CMK (cell line): Measurements from ENCODE around the gene PEX3.
"Not testable (repeated sequence)": the region's sequence is repeated elsewhere in the genome, so short reads cannot be mapped to it uniquely, and the experiment has no call there.

Source experiments
- DNase-seq: peaks from one replicate; pipeline ENCODE4 v3.0.0-alpha.2; 2010; ENCODE audit warnings: low read depth

The PEX3 gene

DNA sequence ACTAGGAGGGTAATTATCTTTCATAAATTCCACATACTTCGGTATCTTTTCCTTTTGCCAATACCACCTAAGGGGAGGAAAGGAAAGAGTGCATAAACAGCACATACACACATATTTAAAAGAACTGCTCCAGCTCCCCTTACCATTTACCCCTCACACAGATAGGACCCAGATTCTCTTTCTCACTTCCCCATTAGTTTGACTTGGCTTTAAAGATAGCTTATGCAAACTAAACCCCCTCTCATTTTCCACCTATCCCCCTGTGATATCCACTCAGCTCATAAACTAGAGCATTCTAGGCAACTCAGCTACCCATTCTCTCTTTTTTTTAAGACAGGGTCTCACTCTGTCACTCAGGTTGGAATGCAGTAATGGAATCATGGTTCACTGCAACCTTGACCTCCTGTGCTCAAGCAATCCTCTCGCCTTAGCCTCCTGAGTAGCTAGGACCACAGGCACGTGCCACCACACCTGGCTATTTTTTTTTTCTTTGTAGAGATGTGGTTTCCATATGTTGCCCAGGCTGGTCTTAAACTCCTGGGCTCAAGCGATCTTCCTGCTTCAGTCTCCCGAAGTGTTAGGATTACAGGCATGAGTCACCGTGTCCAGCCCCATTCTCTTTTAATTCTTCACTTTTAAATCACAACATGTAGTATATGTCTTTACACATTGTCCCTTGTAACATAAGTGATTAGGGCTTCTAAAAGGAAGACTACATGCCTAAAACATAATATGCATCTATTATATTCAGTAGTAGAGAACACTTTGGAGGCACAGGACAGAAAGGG lies 56.9 kb downstream of the PEX3 start:
- DNase-seq: no peak

DNA sequence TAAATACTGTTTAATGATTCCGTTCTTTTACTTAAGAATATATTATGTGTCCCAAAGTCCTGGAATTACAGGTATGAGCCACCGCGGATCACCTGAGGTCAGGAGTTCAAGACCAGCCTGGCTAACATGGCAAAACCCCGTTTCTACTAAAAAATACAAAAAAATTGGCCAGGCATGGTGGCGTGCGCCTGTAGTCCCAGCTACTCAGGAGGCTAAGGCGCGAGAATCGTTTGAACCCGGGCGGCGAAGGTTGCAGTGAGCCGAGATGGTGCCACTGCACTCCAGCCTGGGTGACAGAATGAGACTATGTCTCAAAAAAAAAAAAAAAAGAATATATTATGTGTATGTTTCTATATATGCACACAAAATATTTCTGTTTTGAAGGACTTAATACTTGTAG lies 59.7 kb downstream of the PEX3 start:
- DNase-seq: not testable (repeated sequence)

DNA sequence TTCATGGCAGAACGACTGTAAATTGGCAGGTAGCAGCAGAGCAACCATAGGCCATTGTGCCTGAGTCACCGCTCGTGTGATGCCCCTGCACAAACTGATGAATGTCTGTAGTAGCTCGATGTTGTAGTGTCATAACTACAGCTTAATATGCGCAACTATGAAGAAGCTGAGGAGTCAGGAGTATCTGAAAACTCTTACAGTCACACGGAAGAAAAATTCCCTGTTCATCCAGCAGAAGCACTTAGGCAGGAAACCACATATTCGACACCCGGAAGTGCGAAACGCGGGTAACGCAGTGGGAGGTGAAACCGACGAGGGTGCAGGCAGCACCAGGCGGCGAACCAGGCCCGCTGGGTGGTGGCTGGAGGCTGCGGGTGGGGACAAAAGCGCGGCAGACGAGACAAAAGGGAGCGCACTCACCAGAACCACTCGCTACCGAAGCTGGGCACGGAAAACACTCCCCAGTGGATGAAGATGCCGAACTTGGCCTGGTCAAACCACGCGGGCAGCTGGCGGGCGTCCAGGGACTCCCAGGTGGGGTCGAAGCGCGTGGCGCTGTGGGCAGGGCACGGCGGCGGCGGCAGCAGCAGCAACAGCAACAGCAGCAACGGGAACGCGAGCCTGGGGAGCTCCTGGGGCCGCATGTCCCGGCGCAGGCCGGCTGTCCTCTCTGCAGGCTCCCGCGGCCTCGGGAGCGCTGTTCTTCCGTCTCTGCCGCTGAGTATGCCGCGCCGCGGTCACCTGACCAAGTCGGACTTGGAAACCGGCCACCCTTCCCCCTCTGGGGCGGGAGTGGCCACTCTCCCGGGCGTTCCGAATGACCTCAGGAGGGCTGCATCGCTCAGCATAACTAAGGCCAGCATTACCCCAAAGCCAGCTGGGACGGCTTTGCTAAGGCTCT lies 60.6 kb downstream of the PEX3 start, which contains the start of gene FUCA2:
FUCA2 (minus strand) TSS at position 730 of the 901 bp plus-strand sequence; CDS start at position 644, 86 bp downstream.
- peak; percentile 61 for DNase-seq

DNA sequence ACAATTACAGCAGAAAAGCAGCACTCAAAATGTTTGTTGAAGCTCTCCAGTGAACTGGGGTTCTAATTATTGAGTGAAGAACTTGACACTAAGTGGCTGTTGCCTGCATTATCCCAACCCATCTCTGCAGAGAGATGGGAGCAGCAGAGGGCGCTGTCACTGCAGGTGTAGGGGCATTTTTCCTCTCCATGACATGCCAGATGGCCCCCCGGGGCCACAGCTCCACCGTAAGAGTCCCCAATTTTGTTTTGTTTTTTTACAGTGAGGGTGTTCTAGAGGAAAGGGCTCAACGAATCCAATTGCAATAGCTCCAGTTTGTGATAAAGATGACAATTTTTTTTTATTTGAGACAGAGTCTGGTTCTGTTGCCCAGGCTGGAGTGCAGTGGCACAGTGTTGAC lies 62.8 kb downstream of the PEX3 start:
- no peak for DNase-seq

DNA sequence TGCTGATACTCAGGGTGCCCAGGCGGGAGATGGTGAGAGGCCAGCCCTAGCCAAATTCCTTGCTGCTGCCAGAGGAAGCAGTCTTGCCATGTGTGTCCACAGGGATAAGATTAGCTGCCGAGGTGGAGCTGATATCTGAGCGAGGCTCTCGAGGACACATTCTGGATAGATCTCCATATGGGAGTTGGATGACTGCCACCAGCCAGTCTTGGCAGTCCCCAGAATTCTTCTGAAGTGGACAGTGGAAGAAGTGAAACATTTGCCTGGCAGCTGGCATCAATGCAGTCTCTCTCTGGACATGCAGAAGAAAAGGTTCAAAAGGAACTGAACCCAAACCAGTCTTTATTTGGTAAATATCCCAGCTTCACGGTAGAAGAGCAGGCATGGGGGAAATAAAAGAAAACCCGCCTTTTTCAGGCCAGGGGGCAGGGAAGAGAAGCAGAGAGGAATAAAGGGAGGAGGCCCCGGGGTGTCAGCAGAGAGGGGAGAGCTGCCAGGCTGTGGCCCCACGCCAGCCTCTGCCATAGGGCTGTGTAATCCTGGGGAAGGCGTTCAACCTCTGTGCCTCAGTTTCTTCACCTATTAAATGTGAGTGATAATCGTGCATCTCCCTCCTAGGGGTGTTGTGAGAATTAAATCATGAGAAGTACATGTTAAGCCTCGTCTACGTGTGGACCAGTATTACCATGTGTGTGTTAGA lies 64.6 kb downstream of the PEX3 start:
- no peak for DNase-seq

DNA sequence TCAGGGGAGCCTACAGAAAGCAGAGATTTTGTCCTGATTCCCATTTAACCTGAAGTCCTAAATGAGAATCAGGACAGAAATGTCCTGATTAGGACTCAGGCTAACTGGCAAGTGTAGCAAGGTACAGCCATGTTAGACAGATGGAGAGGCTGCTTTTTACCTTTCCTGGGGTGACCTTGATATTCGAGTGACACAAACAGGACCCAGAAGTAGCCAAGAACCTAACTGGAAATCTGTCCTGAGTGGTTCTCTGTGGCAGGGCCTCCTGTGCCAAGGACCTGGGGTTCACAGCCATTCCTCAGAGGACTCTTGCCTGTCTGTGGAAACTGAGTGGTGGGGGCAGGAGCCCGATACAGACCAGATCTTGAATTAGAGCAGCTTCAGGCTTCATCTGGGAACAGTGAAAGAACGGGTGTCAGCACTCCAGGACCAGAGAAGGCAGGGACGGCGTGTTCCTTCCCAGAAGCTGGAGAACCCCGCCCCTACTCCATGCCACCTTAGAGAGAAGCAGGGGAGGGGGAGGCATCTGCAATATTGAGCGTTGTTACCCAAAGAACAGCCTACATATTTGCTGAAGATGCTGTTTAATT lies 65.3 kb downstream of the PEX3 start:
- no peak for DNase-seq

DNA sequence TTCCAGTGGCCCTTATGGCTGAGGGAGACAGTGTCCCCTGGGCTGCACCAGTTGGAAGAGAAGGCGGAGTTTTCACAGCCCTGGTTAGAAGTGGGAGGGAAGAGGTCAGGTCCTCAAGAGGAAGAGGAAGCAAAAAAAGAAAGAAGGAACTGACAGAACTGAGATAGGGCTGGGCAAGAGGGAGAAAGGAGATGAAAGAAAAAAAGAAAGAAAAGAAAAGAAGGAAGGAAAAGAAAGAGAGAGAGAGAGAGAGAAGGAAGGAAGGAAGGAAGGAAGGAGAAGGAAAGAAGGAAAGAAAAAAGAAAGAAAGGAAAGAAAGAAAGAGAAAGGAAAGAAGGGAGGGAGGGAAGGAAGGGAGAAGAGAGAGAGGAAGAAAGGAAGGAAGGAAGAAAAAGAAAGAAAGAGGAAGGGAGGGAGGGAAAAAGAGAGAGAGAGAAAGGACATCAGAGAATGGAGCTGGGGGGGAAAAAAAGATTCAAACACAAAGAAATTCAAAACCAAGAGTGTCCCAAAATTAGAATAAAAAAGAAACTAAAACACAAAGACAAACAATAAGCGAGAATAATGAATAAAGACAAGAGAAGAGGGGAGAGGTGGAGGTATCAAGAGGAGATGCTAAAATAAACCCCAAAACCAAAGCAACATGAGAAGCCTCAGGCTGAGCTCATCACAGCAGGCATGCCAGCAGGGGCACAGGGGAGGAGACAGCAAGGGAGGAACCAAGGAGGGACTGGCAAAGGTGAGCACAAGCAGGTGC lies 66.3 kb downstream of the PEX3 start:
- DNase-seq: no peak

DNA sequence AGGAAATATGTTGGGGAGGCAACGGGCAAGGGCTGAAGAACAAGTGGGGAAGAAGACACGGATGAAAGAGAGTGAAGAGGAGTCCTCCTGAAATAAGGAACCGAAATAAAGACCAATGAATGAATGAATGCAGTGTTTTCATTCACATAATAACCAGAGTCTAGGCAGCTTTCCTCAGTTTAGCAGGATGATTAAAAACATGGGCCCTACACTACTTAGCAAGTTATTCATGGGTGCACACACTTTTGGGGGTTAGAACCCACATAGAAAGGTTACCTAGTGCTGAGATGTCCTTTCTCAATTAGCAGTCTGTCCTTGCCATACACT lies 66.8 kb downstream of the PEX3 start:
- DNase-seq: no peak

DNA sequence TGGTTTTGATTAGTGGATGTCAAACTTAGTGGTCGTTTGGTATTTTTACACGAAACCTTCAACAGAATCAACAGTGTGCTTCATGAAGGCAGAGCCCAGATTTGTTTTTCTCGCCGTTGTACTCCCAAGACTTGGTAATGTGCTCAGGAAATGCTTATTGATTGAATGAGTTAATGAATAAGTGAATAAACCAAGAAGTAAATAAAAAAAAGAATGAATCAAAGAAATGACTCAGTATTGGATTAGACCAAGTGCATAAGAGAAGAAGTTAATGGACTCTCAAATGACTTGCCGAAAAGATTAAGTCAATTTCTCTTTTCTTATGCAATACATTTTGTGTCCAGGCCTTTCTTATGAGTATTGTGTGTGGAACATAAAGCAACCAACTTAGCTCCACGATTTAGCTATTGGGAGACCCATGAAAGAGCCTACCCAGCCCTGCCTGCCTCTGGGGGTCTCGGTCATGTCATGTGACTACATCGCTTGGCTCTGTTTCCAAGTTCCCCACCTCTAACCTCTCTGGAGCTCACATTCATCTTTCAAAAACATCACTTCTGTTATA lies 71.5 kb downstream of the PEX3 start:
- no peak for DNase-seq

DNA sequence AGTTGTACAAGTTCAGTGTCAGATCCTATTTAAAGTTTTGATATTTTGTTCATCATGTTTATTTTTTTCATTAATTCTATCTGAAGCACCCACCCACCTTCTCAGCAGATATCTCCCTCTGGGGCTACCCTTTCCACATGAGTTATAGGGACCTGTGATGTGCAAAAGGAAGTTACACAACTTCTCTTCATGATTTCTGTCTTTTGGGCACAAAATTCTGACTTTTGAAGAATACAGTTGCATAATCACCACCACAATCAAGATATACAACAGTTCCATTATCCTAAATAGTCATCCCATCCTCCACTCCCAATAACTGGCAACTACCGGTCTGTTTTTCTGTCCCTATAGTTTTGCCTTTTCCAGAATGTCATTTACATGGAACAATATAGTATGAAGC lies 74.8 kb downstream of the PEX3 start:
- DNase-seq: no peak

DNA sequence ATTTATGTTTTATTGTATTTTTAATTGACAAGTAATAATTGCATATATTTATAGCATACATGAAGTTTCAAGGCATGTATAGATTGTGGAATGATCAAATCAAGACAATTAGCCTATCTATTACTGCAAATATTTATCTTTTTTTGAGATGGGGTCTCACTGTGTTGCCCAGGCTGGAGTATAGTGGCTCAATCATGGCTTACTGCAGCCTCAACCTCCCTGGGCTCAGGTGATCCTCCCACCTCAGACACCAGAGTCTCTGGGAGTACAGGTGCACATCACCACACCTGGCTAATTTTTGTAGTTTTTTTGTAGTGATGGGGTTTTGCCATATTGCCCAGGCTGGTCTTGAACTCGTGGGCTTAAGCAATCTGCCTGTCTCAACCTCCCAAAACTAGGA lies 77.1 kb downstream of the PEX3 start:
- DNase-seq: no peak

DNA sequence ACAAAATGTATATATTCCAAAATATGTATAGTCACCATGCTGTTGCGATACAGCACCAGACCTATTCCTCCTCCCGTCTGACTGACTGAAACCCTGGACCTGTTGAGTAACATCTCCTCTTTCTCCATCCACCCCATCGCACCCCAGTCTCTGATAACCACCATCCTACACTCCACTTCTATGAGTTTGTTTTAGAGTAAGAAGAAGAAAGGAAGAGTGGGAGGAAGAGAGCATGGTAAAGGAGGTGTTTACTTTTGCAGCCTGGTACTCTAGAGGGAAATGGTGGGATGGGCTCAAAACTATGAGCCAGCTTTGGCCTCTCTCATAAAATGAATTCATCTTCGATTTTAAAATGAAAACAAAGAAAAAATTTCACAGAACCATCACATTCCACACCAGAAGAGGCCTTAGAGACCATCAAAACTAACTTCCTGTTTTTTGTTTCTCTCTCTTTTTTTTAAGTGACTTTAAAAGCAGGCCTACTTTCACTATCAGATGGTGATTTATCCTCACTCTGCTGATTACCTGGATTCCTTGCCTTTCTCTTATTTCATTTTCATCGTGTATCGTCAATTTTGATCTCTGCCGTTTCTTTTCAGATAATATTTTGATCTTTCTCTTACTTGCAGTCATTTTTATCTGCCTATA lies 77.7 kb downstream of the PEX3 start:
- no peak for DNase-seq

DNA sequence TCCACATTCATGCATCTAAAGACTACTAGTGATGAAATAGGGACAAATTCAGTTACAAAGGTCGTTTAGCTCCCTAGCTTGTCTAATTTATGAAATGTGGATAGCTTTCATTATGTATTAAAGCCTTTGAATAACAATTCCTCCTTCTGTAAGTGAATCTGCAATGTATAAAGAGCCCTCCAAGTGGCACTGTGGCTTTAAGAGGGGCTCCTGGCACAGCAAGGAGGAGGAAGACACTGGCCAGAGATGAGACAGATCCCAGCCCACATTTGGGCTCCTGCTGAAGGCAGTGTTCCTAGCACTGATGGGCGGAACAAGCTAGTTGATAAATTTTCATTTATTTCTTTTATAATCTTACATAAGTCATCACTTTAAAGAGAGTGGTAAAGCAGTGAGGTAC lies 78.5 kb downstream of the PEX3 start:
- DNase-seq: no peak

DNA sequence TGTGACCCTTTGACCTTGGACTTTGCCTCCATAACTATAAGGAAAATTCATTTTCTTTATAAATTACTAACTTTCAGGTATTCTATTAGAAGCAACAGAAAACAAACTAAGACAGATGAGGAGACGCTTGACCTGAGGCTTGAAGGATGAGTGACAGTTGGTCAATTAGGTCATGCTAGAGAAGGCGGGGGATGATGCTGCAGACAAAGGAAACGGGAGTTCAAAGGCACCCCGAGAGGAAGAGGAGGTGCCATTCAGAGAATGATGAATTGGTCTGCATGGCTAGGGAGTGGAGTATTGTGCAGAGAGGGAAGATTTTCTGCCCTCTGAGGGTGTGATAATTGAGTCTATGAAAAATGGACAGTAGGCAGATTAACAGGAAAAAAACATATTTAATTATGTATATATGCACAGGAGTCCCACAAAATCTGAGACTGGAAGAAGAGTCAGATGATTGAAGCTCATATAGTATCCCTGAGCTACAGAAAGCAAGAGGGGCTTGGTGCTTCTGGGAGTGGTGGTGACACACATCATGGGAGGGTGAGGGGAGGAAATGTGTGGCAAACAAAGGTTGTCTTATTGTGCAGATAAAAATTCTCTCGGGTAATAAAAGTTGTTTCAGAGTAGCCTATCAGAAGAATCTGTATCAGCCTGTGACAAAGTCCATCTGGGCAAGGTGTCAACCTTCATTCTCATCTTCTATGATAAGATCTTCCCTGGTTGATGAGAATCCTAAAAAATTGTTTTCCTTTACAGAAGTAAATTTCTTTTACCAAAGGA lies 81.3 kb downstream of the PEX3 start:
- no peak for DNase-seq

DNA sequence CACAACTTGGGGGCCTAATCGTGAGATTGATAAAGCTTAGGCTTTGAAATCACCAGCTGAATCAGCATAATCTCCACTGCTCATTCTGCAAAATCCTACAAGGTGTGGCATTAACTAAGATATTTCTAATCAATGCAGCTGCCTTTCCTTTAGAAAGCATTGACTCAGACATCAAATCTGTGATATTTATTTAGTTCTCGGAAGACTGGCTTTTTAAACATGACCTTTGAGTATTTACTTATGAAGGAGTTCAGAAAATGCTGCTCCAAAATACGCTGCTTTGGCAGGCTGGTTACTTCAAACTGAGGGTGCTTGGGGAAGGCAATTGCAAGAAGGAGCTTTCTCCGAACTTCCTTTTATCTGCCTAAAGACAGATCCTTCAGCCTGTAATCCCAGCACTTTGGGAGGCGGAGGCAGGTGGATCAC lies 84.6 kb downstream of the PEX3 start:
- no peak for DNase-seq

DNA sequence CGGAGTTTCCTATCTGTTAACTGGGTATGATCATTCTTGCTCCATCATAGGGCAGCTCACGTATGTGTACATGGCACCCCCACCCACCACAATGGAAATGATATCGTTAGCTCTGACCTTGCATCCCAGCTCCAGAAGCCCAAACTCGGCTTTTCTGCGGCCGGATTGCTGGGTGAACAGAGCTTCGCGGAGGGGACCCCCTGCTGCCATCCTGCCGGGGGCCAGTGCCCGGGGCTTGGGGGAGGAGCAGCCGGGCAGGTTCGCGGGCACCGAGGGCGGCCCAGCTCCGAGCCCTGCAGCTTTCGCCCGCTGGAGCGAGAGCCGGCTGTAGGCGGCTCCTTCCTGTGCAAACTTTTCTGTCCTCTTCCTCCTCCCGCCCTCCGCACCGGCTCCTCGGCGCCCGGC lies 85.9 kb downstream of the PEX3 start:
- no peak for DNase-seq

DNA sequence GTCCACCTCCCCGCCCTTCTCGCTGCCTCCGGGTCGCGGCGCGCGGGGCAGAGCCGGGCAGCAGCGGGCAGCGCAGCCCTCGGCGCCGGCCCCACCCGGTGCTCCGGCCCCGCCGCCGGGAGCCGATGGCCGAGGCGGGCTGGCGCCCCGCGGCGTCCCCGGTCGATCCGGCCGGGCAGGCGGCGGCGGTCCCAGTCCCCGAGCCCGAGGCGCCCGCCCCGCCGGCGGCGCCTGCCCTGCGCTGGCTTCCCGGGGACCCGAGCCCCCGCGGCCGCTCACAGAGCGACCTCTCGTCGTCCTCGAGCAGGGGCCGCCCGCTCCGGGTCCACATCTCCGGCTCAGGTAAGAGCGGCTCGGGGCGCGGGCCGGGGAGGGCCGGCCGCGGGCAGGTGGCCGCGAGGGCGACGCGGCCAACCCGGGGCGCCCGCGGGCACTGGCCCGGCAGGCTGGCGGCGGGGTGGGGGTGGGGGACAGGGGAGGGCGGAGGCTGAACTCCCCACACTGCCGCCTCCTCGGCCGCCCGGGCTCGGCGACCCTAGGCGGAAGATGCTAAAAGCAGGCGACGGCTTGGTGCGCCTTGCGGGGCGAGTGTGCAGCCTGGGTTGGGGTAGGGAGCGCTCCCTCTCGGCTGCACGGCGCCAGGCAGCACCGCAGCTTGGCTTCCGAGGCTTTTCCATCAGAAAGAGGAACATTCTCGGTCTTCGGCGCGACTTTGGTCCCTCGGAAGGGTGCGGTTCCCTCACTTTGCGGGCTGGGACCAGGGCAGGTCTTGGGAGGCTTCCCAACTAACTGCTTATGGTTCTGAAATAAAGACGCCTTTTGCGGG lies 86.5 kb downstream of the PEX3 start:
- DNase-seq: no peak

DNA sequence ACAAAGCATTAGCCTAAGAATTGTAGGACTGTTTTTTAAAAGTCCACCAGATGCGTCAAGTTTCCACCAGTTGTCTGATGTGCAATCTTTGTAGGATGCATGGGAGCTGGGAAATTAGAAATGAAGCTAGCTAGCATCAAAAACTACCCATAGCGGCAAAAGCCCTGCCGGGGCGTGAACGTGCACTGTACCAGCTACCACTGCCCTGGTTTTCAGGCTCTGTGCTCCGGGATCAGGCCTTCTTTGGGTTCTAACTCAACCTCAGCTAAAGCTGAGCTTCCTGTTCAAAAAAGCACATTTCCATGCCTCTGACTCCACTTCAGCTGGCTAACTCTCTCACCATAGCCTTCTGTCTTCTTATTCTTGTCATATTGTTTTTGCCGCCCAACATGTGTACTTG lies 87.8 kb downstream of the PEX3 start:
- DNase-seq: no peak

DNA sequence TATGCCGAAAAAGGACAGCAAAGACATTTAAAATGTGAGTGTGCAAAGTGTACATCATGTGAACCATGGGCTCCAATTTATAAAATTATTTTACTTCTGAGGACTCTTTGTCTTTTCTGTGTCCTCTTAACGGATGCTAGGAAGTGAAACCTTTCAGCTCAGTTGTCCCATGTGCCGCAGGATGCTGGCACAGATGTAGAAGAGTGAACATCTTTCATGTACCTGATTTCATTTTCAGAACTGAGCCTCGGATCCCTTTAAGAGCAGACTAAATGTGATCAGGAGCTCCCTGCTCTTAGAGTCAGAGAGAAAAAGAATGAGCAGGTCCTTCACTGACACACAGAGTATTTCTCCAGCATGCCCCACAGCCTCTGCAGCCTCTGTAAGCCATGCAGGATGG lies 88.5 kb downstream of the PEX3 start:
- no peak for DNase-seq
